Gastrocnemius medialis (tissue), 4 donors: ENCODE results near the gene SOX1. TPM values are rescaled to one million over a fixed set of nuclear protein-coding genes. Genes with fewer than 3 reads are reported as not detected.

Source experiments
- ATAC-seq, 2 donors: fragments of 150-250 bp; one replicate each; pipeline ENCODE4 v1.9.1; 2016
- DNase-seq, 2 donors: peaks; one replicate each; pipeline ENCODE4 v3.0.0-alpha.2; 2019
- H3K27ac ChIP-seq, 4 donors: fragments of 200-600 bp; sonication (generic); 1 replicate in 1 of 4; 2 replicates in 3 of 4; pipeline ENCODE4 v1.5.1; 2016 to 2018; ENCODE audit warnings: mild to moderate bottlenecking in 2 of 4, moderate library complexity in 1 of 4
- H3K27me3 ChIP-seq, 3 donors: fragments of 200-600 bp; sonication (generic) in 2 of 3; 1 replicate in 1 of 3; 2 replicates in 2 of 3; pipeline versions ENCODE4 v1.5.1 to v1.6.0; 2016 to 2019; ENCODE audit warnings: mild to moderate bottlenecking in 1 of 3, moderate library complexity in 1 of 3
- H3K36me3 ChIP-seq, 2 donors: fragments of 200-600 bp; sonication (generic) in 1 of 2; one replicate each; pipeline ENCODE4 v1.5.1; 2017 to 2018
- H3K4me1 ChIP-seq, 2 donors: fragments of 200-600 bp; sonication (generic) in 1 of 2; one replicate each; pipeline ENCODE4 v1.5.1; 2016 to 2017; ENCODE audit warnings: mild to moderate bottlenecking in 2 of 2
- H3K4me3 ChIP-seq, 4 donors: fragments of 200-600 bp; sonication (generic) in 3 of 4; 1 replicate in 1 of 4; 2 replicates in 3 of 4; pipeline ENCODE4 v1.5.1; 2016 to 2019; ENCODE audit warnings: mild to moderate bottlenecking in 2 of 4
- H3K9me3 ChIP-seq, 3 donors: fragments of 200-600 bp; sonication (generic) in 2 of 3; 1 replicate in 1 of 3; 2 replicates in 2 of 3; pipeline ENCODE4 v1.5.1; 2016 to 2019
- POLR2A ChIP-seq, 2 donors: fragments of 450-650 bp; IDR thresholded peaks; one replicate each; pipeline ENCODE4 v1.6.1; 2017; ENCODE audit warnings: antibody characterized with exemption in 2 of 2, mild to moderate bottlenecking in 2 of 2, moderate library complexity in 2 of 2
- in situ Hi-C, 4 donors: fragments of 200-750 bp; cut with MboI; loops; one replicate each; pipeline versions ENCODE4 v1.15.0 to v1.8.0; 2017; ENCODE audit warnings: low sequenced_read_pairs in 4 of 4
- intact Hi-C: fragments of 100-400 bp; cut with DNase I; formaldehyde crosslinking; loops from one replicate; pipeline ENCODE4 v1.15.1; 2023; ENCODE audit warnings: low total_unique reads
- total RNA-seq, 4 donors: library from RNA; depleted of rRNA; stranded (reverse); fragments of >200 nt; gene quantifications; one replicate each; pipeline versions ENCODE4 v1.1.0 to v1.2.3, GENCODE V29; 2016
- TF ChIP-seq, protein P1 (sequence below), 5 experiments: fragments of 450-650 bp in 3 of 5; fragments of 200-600 bp in 2 of 5; sonication (generic) in 2 of 5; IDR thresholded peaks in 4 of 5; conservative IDR thresholded peaks in 1 of 5; 1 replicate in 4 of 5; 2 replicates in 1 of 5; pipeline ENCODE4 v1.5.1; 2016 to 2019; ENCODE audit warnings: antibody characterized with exemption in 5 of 5, mild to moderate bottlenecking in 3 of 5, moderate library complexity in 3 of 5

SOX1 gene
- total RNA-seq, 4 donors from 2014 or later = not detected

DNA sequence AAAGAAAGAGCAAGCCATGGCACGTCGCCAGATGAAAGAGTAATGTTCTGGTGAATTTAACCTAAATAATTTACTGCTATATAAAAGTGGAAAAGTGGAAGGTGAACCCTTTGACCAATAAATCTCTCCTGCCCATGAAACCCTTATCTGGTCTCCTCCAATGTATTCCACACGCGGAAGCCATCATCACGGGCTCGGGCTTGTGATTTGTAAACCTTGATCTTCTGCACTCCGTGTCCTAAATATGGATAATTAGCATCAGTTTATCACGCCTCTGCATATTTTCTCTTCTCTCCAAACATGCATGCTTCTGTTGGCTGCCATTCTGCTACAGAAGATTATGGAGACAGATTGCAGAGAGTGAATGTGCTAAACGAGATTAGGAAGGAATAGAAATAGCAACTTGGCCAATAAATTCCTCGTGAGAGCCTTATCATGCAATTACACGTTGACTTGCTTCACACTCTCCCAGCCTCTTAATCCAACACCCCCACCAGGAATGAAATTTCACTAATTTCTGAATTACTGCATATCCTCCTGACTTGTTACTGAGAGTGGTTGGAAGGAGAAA is 34.5 kb downstream of the SOX1 start:
- TF ChIP-seq POLR2A (IDR thresholded peaks at IDR 0.05) = no peak
- TF ChIP-seq, protein P1, sequence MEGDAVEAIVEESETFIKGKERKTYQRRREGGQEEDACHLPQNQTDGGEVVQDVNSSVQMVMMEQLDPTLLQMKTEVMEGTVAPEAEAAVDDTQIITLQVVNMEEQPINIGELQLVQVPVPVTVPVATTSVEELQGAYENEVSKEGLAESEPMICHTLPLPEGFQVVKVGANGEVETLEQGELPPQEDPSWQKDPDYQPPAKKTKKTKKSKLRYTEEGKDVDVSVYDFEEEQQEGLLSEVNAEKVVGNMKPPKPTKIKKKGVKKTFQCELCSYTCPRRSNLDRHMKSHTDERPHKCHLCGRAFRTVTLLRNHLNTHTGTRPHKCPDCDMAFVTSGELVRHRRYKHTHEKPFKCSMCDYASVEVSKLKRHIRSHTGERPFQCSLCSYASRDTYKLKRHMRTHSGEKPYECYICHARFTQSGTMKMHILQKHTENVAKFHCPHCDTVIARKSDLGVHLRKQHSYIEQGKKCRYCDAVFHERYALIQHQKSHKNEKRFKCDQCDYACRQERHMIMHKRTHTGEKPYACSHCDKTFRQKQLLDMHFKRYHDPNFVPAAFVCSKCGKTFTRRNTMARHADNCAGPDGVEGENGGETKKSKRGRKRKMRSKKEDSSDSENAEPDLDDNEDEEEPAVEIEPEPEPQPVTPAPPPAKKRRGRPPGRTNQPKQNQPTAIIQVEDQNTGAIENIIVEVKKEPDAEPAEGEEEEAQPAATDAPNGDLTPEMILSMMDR (IDR thresholded peaks at IDR 0.05 in 4 of 5, conservative IDR thresholded peaks at IDR 0.05 in 1 of 5) = no peak
- no peak for ATAC-seq
- Histone ChIP-seq H3K4me3 (no peak overlapping the region), H3K4me1 (no peaks in the 10 kb centered on the region), H3K27me3 (peaks cover 30 to 47% (median 42%) of the 10 kb centered on the region in 3 donors), H3K27ac (no peak overlapping the region), H3K9me3 (no peaks in the 10 kb centered on the region), H3K36me3 (no peaks in the 10 kb centered on the region)
- no peak for DNase-seq
- intact Hi-C loops = no loop called here
- in situ Hi-C loops = no loop called here

DNA sequence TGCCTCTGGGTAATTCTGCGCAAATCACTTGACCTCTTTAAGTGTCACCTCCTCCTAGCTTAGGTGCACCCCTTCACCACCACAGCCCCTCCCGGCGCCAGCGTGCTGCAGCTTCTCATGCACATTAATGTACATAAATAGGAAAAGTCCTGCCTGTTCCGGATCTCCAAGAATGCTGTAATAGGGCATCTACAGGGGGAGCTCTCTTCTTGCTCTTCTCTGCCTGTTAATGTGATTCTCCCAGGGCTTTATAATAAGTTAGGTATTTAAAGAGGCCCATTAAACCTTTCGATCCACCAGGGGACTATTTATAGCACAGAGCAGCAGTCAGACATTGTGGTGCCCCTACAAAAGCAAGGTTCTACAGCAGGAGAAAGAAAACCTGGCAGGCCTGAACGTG is 35.3 kb downstream of the SOX1 start:
- in situ Hi-C loops = no loop called here
- TF ChIP-seq POLR2A (IDR thresholded peaks at IDR 0.05) = no peak
- TF ChIP-seq, protein P1 (IDR thresholded peaks at IDR 0.05 in 4 of 5, conservative IDR thresholded peaks at IDR 0.05 in 1 of 5) = no peak
- Histone ChIP-seq H3K4me3 (no peak overlapping the region), H3K9me3 (no peaks in the 10 kb centered on the region), H3K27ac (no peak overlapping the region), H3K27me3 (peaks cover 32 to 54% (median 49%) of the 10 kb centered on the region in 3 donors), H3K36me3 (no peaks in the 10 kb centered on the region), H3K4me1 (no peaks in the 10 kb centered on the region)
- ATAC-seq (no peak), DNase-seq (no peak)
- intact Hi-C loops = no loop called here

DNA sequence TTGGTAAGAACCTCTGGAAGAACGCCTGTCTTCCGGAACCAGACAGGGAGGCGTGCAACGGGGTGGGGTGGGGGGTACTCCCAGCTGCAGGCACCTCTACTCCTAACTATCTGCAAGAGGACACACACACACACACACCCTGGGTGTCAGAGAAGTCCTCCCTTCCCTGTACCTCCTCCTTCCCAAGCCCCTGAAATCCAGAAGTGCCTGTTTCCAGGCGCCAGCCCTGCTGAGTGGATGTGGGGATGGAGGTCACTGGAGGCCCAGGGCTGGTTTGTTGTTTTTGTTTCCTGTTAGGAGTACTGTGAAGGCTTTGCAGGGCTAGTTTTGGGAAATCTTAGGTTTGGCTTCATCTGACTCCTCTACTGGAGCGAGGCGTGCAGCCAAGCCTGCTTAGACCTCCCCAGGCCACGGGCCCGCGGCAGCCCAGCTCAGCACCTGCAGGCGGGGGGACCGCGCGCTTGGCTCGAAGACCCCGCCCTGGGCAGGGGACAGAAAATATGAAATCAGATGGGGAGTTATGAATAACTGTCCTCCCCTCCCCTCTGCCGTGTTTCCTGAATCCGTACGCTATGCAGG is 36.4 kb downstream of the SOX1 start:
- DNase-seq = no peak
- no peak overlapping the region for H3K27ac ChIP-seq
- no peak overlapping the region for H3K4me3 ChIP-seq
- in situ Hi-C loops (no loop called here), intact Hi-C loops (no loop called here)
- no peaks in the 10 kb centered on the region for H3K36me3 ChIP-seq
- no peaks in the 10 kb centered on the region for H3K4me1 ChIP-seq
- no peaks in the 10 kb centered on the region for H3K9me3 ChIP-seq
- no peak for ATAC-seq
- peaks cover 33 to 60% (median 59%) of the 10 kb centered on the region in 3 donors for H3K27me3 ChIP-seq
- no peak for TF ChIP-seq POLR2A (IDR thresholded peaks at IDR 0.05)
- TF ChIP-seq, protein P1 (IDR thresholded peaks at IDR 0.05 in 4 of 5, conservative IDR thresholded peaks at IDR 0.05 in 1 of 5) = no peak

DNA sequence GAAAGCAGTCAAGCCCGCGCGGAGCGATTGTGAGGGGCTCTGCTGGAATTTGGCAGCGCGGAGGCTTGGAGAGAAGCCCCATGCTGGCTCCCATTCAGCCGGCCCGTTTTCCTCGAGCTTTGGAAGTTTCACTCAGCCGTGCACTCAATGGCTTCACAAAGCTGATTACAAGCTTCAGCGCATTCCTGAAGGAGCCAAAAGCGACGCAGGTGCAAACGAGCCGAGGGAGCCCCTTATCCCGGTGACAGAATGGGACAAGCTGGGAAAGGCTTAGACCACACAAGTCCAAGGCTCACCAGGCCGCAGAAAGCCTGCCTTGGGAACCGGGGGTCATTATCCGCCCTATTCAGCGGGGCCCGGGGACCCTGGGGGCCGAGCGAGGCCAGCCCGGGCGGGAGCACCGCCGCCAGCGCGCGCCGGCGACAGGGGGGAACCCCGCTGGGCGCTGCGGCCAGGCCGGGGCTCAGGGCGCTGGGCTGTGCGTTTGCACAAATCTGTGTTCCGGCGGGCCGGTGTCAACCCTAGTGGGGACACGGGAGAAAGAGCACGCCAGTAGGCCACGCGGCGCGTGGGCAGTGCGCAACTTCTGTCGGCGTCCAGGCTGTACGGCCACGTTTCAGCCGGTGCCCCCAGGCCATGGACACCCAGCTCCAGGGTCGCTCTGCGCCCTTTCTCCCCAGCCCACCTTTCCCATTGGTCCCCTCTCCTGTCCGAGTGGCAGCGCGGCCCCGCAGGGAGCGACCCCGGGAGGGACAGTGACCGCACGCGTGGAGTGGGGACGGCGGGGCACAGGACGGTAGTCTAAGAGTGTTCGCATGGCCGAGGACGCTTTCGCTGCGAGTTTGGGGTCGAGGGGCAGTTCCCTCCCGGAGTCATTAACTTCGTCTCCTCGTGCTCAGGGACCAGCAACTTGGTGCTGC is 37.3 kb downstream of the SOX1 start:
- intact Hi-C loops = no loop called here

More for the DNA sequence above, 37.3 kb downstream of the SOX1 start:
- Histone ChIP-seq H3K9me3 (no peaks in the 10 kb centered on the region), H3K27me3 (peaks cover 36 to 62% (median 60%) of the 10 kb centered on the region in 3 donors), H3K36me3 (no peaks in the 10 kb centered on the region), H3K27ac (no peak overlapping the region), H3K4me3 (no peak overlapping the region), H3K4me1 (no peaks in the 10 kb centered on the region)
- TF ChIP-seq, protein P1 (IDR thresholded peaks at IDR 0.05 in 4 of 5, conservative IDR thresholded peaks at IDR 0.05 in 1 of 5) = no peak
- no peak for TF ChIP-seq POLR2A (IDR thresholded peaks at IDR 0.05)
- no peak for DNase-seq
- no peak for ATAC-seq
- in situ Hi-C loops = no loop called here
